AG09309 (cell line): ENCODE data around the gene TBC1D22B.
"Not testable (repeated sequence)": the region's sequence is repeated elsewhere in the genome, so short reads cannot be mapped to it uniquely, and the experiment has no call there.

ENCODE experiments used
- DNase-seq: peaks from one replicate; pipeline ENCODE4 v3.0.0-alpha.2; 2010; ENCODE audit warnings: low read depth
- H3K4me3 ChIP-seq: 2 replicates; pipeline ENCODE4 v1.5.1; 2011; ENCODE audit warnings: mild to moderate bottlenecking, low read depth, low read length, moderate library complexity; ENCODE audit not compliant: control insufficient read depth
- TF ChIP-seq, protein P1 (sequence below): IDR thresholded peaks from 2 replicates; pipeline ENCODE4 v1.5.1; 2011; ENCODE audit warnings: mild to moderate bottlenecking, low read depth, low read length, inconsistent platforms; ENCODE audit not compliant: insufficient read depth, control insufficient read depth; ENCODE audit errors: missing control alignments

TBC1D22B gene

GRCh38 chr6:37293426-37293825, 35.9 kb downstream of the TBC1D22B start:
- no peak overlapping the region for H3K4me3 ChIP-seq
- TF ChIP-seq, protein P1, sequence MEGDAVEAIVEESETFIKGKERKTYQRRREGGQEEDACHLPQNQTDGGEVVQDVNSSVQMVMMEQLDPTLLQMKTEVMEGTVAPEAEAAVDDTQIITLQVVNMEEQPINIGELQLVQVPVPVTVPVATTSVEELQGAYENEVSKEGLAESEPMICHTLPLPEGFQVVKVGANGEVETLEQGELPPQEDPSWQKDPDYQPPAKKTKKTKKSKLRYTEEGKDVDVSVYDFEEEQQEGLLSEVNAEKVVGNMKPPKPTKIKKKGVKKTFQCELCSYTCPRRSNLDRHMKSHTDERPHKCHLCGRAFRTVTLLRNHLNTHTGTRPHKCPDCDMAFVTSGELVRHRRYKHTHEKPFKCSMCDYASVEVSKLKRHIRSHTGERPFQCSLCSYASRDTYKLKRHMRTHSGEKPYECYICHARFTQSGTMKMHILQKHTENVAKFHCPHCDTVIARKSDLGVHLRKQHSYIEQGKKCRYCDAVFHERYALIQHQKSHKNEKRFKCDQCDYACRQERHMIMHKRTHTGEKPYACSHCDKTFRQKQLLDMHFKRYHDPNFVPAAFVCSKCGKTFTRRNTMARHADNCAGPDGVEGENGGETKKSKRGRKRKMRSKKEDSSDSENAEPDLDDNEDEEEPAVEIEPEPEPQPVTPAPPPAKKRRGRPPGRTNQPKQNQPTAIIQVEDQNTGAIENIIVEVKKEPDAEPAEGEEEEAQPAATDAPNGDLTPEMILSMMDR: no peak
- DNase-seq: no peak

- not testable (repeated sequence) for H3K4me3 ChIP-seq, DNase-seq
Measured at GRCh38 chr6:37297637-37298036, 40.1 kb downstream of the TBC1D22B start.

DNA sequence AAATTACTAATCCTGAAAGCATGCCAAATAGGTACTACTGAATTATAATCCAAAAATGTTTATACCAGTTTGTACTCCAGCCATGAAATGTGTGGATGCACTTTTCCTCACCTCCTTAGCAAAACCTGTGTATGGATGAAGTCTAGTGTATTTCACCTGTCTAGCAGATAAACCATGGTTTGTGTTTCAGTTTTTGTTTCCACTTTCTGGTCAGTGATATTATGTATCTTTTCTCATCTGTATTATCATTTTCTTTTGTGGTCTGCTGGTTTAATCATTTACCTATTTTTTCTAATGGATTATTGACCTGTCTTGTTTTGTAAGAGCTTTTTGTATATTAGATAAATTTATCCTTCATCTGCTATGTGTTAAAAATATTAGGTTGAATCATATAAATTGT, 41.4 kb downstream of the TBC1D22B start:
- H3K4me3 ChIP-seq: no peak overlapping the region
- TF ChIP-seq, protein P1: no peak
- no peak for DNase-seq

GRCh38 chr6:37299990-37300389, 42.4 kb downstream of the TBC1D22B start:
- TF ChIP-seq, protein P1: no peak
- no peak overlapping the region for H3K4me3 ChIP-seq
- DNase-seq: no peak

DNA sequence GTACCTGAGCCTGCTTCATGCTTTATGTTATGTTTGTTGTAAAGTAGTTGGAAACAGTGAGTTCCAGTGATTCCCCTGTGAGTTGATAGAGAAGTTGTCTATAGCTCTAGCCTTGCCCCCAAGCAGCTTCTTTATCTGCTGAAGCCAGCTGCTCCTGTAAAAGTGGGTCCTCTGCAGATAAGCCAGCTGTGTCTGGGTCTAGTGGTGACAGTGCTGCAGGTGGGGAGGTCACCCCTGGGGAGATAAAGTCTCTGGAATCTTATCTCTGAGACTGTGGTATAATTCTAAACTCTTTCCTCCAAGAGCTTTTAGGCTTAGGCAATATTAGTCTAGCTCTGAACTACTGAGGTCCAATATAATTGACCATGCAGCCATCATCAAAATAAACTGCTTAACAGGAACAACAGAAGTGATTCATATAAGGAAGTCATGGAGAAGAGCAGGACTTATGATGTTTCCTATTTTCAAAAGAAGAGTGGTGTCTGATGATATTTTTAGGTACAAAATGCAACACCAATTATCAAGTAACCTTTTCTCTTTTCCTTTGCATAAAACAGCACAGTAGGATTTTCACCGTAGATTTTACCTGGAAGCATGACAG, 44.6 kb downstream of the TBC1D22B start:
- TF ChIP-seq, protein P1: no peak
- no peak for DNase-seq
- H3K4me3 ChIP-seq: no peak overlapping the region

GRCh38 chr6:37303091-37303660, 45.6 kb downstream of the TBC1D22B start:
- no peak overlapping the region for H3K4me3 ChIP-seq
- TF ChIP-seq, protein P1: no peak
- DNase-seq: no peak

DNA sequence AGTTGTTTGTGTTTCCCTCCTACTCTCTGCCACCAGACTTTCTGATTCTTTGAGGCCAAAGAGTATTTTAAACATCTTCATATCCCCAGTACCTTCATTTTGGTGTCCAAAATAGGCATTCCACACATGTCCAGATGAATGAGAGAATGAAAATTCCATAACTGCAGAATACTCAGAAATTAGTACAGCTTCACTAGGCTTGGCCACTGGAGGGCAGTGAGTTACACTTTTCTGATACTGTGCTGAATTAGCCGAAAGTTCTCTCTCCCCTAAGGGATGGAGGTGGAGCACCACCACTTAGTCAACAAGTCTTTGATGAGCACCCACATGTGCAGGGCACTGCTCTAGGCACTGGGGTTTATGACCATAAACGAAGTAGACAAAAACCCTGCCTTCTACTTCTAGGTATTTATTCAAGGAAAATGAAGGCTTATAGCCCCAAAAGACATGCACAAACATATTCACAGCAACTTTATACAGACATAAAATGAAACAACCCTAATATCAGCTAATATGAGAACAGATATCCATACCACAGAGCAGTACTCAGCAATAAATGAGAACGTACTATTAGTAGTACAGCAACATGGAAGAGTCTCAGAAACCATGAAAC, 46.4 kb downstream of the TBC1D22B start:
- DNase-seq: no peak
- TF ChIP-seq, protein P1: peak; percentile 68
- H3K4me3 ChIP-seq: no peak overlapping the region
